ENCODE data around the gene IL1RAPL2.
"Not testable (repeated sequence)": the region's sequence is repeated elsewhere in the genome, so short reads cannot be mapped to it uniquely, and the experiment has no call there.

The IL1RAPL2 gene

GRCh38 chrX:105645667-105646357 is 1079.8 kb downstream of the IL1RAPL2 start:
- no peak for DNase-seq

GRCh38 chrX:105646592-105647372 is 1080.8 kb downstream of the IL1RAPL2 start:
- DNase-seq: no peak

GRCh38 chrX:105647749-105648148 is 1081.8 kb downstream of the IL1RAPL2 start:
- DNase-seq: no peak

- no peak for DNase-seq
Measured at GRCh38 chrX:105648732-105649131, 1082.7 kb downstream of the IL1RAPL2 start.

- DNase-seq: no peak
Measured at GRCh38 chrX:105650577-105650976, 1084.6 kb downstream of the IL1RAPL2 start.

- DNase-seq: no peak
Measured at GRCh38 chrX:105650986-105651385, 1085.0 kb downstream of the IL1RAPL2 start.

GRCh38 chrX:105653891-105654290 is 1087.9 kb downstream of the IL1RAPL2 start:
- DNase-seq: no peak

GRCh38 chrX:105658136-105658535 is 1092.1 kb downstream of the IL1RAPL2 start:
- DNase-seq: no peak

GRCh38 chrX:105662248-105662647 is 1096.2 kb downstream of the IL1RAPL2 start:
- DNase-seq: no peak

- no peak for DNase-seq
Measured at GRCh38 chrX:105664243-105664642, 1098.2 kb downstream of the IL1RAPL2 start.

- DNase-seq: not testable (repeated sequence)
Measured at GRCh38 chrX:105684288-105684687, 1118.3 kb downstream of the IL1RAPL2 start.

- no peak for DNase-seq
Measured at GRCh38 chrX:105694839-105695238, 1128.8 kb downstream of the IL1RAPL2 start.

GRCh38 chrX:105695451-105695850 is 1129.5 kb downstream of the IL1RAPL2 start:
- DNase-seq: no peak

- DNase-seq: no peak
Measured at GRCh38 chrX:105696870-105697269, 1130.9 kb downstream of the IL1RAPL2 start.

GRCh38 chrX:105697984-105698781 is 1132.2 kb downstream of the IL1RAPL2 start:
- no peak for DNase-seq

GRCh38 chrX:105700331-105700730 is 1134.3 kb downstream of the IL1RAPL2 start:
- DNase-seq: no peak

- no peak for DNase-seq
Measured at GRCh38 chrX:105701310-105702052, 1135.5 kb downstream of the IL1RAPL2 start.

- DNase-seq: no peak
Measured at GRCh38 chrX:105703876-105704275, 1137.9 kb downstream of the IL1RAPL2 start.

- no peak for DNase-seq
Measured at GRCh38 chrX:105706041-105706440, 1140.0 kb downstream of the IL1RAPL2 start.

GRCh38 chrX:105711805-105712204 is 1145.8 kb downstream of the IL1RAPL2 start:
- DNase-seq: no peak

- no peak for DNase-seq
Measured at GRCh38 chrX:105715746-105716145, 1149.7 kb downstream of the IL1RAPL2 start.

- DNase-seq: no peak
Measured at GRCh38 chrX:105723966-105724735, 1158.2 kb downstream of the IL1RAPL2 start.

All from T-helper 2 cell (primary cell).